Muscle layer of duodenum (tissue), 2 donors: Measurements from ENCODE around the gene PADI4.

ENCODE experiments used
- H3K27ac ChIP-seq: one replicate; pipeline ENCODE4 v1.7.0; 2013; ENCODE audit warnings: mild to moderate bottlenecking, low read length
- H3K27me3 ChIP-seq: one replicate; pipeline ENCODE4 v1.7.0; 2013; ENCODE audit warnings: low read depth, mild to moderate bottlenecking, control low read depth, low read length
- H3K36me3 ChIP-seq, 2 donors: one replicate each; pipeline ENCODE4 v1.7.0; 2013; ENCODE audit warnings: low read length in 2 of 2, control low read depth in 1 of 2, mild to moderate bottlenecking in 1 of 2; ENCODE audit not compliant: insufficient read depth in 2 of 2, control insufficient read depth in 1 of 2
- H3K4me1 ChIP-seq, 2 donors: one replicate each; pipeline ENCODE4 v1.7.0; 2013; ENCODE audit warnings: low read length in 2 of 2, mild to moderate bottlenecking in 2 of 2, control low read depth in 1 of 2, moderate library complexity in 1 of 2; ENCODE audit not compliant: insufficient read depth in 2 of 2, control insufficient read depth in 1 of 2
- H3K4me3 ChIP-seq, 2 donors: one replicate each; pipeline ENCODE4 v1.7.0; 2013; ENCODE audit warnings: low read length in 2 of 2, low read depth in 1 of 2, mild to moderate bottlenecking in 1 of 2
- H3K9me3 ChIP-seq, 2 donors: one replicate each; pipeline ENCODE4 v1.7.0; 2013; ENCODE audit warnings: low read length in 2 of 2, control low read depth in 1 of 2, mild to moderate bottlenecking in 1 of 2; ENCODE audit not compliant: control insufficient read depth in 1 of 2
- donor health status: healthy.

PADI4 gene

GRCh38 chr1:17356387-17357026 lies 48.5 kb downstream of the PADI4 start:
- H3K4me1 ChIP-seq: no peaks in the 10 kb centered on the region
- H3K27me3 ChIP-seq: no peaks in the 10 kb centered on the region
- no peak overlapping the region for H3K27ac ChIP-seq
- H3K36me3 ChIP-seq: no peaks in the 10 kb centered on the region
- H3K4me3 ChIP-seq: no peak overlapping the region
- H3K9me3 ChIP-seq: no peaks in the 10 kb centered on the region

GRCh38 chr1:17358557-17358956 lies 50.6 kb downstream of the PADI4 start:
- no peak overlapping the region for H3K4me3 ChIP-seq
- H3K9me3 ChIP-seq: no peaks in the 10 kb centered on the region
- no peaks in the 10 kb centered on the region for H3K27me3 ChIP-seq
- H3K36me3 ChIP-seq: no peaks in the 10 kb centered on the region
- no peak overlapping the region for H3K27ac ChIP-seq
- H3K4me1 ChIP-seq: no peaks in the 10 kb centered on the region

DNA sequence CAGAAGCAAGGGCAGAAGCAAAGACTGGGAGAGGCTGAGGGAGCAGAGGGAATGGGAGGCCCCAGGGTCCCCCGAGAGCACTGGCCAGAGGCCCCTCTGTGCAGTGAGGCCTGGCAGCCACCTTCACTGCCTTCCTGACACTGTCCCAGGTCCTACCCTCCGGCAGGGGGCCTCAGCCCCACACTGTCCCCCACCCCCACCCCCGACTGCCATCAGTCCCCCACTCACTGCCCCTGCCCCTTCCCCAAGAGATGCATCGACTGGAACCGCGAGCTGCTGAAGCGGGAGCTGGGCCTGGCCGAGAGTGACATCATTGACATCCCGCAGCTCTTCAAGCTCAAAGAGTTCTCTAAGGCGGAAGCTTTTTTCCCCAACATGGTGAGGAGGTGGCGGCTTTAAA lies 51.0 kb downstream of the PADI4 start:
- no peak overlapping the region for H3K27ac ChIP-seq
- no peaks in the 10 kb centered on the region for H3K36me3 ChIP-seq
- no peak overlapping the region for H3K4me3 ChIP-seq

GRCh38 chr1:17359808-17360207 lies 51.8 kb downstream of the PADI4 start:
- no peak overlapping the region for H3K4me3 ChIP-seq
- no peaks in the 10 kb centered on the region for H3K4me1 ChIP-seq
- H3K27me3 ChIP-seq: no peaks in the 10 kb centered on the region
- H3K9me3 ChIP-seq: peaks cover 0 to 4% of the 10 kb centered on the region in 2 donors
- H3K36me3 ChIP-seq: no peaks in the 10 kb centered on the region
- H3K27ac ChIP-seq: no peak overlapping the region

More for the DNA sequence above, 51.0 kb downstream of the PADI4 start:
- no peaks in the 10 kb centered on the region for H3K4me1 ChIP-seq
- H3K27me3 ChIP-seq: no peaks in the 10 kb centered on the region
- H3K9me3 ChIP-seq: no peaks in the 10 kb centered on the region

- no peaks in the 10 kb centered on the region for H3K36me3 ChIP-seq
- H3K4me3 ChIP-seq: no peak overlapping the region
- no peak overlapping the region for H3K27ac ChIP-seq
- H3K4me1 ChIP-seq: no peaks in the 10 kb centered on the region
- peaks cover 0 to 4% of the 10 kb centered on the region in 2 donors for H3K9me3 ChIP-seq
- no peaks in the 10 kb centered on the region for H3K27me3 ChIP-seq
Observed at GRCh38 chr1:17360272-17360956, 52.4 kb downstream of the PADI4 start.

DNA sequence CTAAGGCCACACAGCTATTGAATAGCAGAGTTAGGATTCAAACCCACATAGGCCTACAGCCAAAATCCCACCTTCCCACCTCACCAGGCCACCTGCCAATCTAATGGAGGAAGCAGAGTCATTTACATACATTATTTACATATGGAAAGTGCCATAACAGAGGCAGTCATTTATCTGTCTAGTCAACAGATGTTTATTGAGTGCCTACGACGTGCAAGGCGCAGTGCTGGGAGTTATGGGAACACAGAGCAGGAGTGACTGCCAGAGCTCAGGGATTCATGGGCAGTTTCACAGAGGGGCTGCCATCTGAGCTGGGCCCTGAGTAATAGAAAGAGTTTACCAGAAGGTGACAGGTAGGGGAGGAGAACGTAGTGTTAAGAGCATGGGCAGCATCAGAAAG lies 53.7 kb downstream of the PADI4 start:
- H3K4me3 ChIP-seq: no peak overlapping the region
- no peak overlapping the region for H3K27ac ChIP-seq
- H3K36me3 ChIP-seq: no peaks in the 10 kb centered on the region
- peaks cover 0 to 4% of the 10 kb centered on the region in 2 donors for H3K9me3 ChIP-seq
- no peaks in the 10 kb centered on the region for H3K4me1 ChIP-seq
- H3K27me3 ChIP-seq: no peaks in the 10 kb centered on the region

DNA sequence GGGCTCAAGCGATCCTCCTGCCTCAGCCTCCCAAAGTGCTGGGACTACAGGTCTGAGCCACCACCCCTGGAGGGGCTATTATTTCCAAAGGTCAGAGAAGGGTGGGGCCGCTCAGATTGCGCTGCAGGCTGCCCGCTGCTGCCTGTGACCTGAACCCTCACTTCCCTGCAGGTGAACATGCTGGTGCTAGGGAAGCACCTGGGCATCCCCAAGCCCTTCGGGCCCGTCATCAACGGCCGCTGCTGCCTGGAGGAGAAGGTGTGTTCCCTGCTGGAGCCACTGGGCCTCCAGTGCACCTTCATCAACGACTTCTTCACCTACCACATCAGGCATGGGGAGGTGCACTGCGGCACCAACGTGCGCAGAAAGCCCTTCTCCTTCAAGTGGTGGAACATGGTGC lies 55.4 kb downstream of the PADI4 start:
- Histone ChIP-seq H3K27me3 (no peaks in the 10 kb centered on the region), H3K4me1 (no peaks in the 10 kb centered on the region), H3K9me3 (peaks cover 0 to 4% of the 10 kb centered on the region in 2 donors)

GRCh38 chr1:17363771-17364170 lies 55.8 kb downstream of the PADI4 start:
- Histone ChIP-seq H3K4me1 (no peaks in the 10 kb centered on the region), H3K9me3 (peaks cover 0 to 4% of the 10 kb centered on the region in 2 donors), H3K27me3 (no peaks in the 10 kb centered on the region), H3K36me3 (no peaks in the 10 kb centered on the region), H3K4me3 (no peak overlapping the region), H3K27ac (no peak overlapping the region)

More for the DNA sequence above, 55.4 kb downstream of the PADI4 start:
- Histone ChIP-seq H3K4me3 (no peak overlapping the region), H3K36me3 (no peaks in the 10 kb centered on the region), H3K27ac (no peak overlapping the region)

- peaks cover 0 to 4% of the 10 kb centered on the region in 2 donors for H3K9me3 ChIP-seq
- H3K4me1 ChIP-seq: no peaks in the 10 kb centered on the region
- no peaks in the 10 kb centered on the region for H3K27me3 ChIP-seq
- no peaks in the 10 kb centered on the region for H3K36me3 ChIP-seq
- H3K4me3 ChIP-seq: no peak overlapping the region
- no peak overlapping the region for H3K27ac ChIP-seq
Observed at GRCh38 chr1:17365293-17365692, 57.3 kb downstream of the PADI4 start.

- H3K9me3 ChIP-seq: peaks cover 0 to under 1% of the 10 kb centered on the region in 2 donors
- H3K27ac ChIP-seq: no peak overlapping the region
- H3K36me3 ChIP-seq: no peaks in the 10 kb centered on the region
- no peak overlapping the region for H3K4me3 ChIP-seq
- no peaks in the 10 kb centered on the region for H3K27me3 ChIP-seq
- no peaks in the 10 kb centered on the region for H3K4me1 ChIP-seq
Observed at GRCh38 chr1:17369466-17369865, 61.5 kb downstream of the PADI4 start.

DNA sequence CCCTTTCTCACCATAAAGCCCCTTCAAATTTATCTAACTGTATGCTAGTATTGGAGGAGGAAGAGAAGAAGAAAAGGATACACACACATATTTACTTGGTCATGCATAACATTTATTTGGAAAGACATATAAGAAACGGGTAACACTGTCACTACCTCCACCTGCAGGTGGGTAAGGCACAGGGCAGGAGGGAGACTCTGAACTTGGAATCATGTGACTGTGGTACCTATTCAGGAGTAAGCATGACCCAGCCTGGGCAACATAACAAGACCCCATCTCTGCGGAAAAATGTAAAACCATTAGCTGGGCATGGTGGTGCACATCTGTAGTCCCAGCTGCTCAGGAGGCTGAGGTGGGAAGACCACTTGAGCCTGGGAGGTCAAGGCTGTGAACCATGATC lies 62.6 kb downstream of the PADI4 start:
- no peaks in the 10 kb centered on the region for H3K27me3 ChIP-seq
- no peaks in the 10 kb centered on the region for H3K36me3 ChIP-seq
- H3K4me3 ChIP-seq: no peak overlapping the region
- H3K27ac ChIP-seq: no peak overlapping the region
- no peaks in the 10 kb centered on the region for H3K4me1 ChIP-seq
- no peaks in the 10 kb centered on the region for H3K9me3 ChIP-seq

- Histone ChIP-seq H3K27ac (no peak within 1 kb of the TSS), H3K9me3 (no peaks in the 10 kb centered on the region), H3K4me3 (no peak within 1 kb of the TSS), H3K36me3 (no peaks in the 10 kb centered on the region), H3K4me1 (no peaks in the 10 kb centered on the region), H3K27me3 (no peaks in the 10 kb centered on the region)
Observed at GRCh38 chr1:17371896-17372295, 63.9 kb downstream of the PADI4 start, which contains the start of gene PADI6. Gene PADI6 (plus strand): TSS chr1:17372196. CDS start chr1:17372246, 50 bp downstream.
